NB4 (cell line): ENCODE measurements around the gene SCGN.

Source experiments
- MYC ChIP-seq: IDR thresholded peaks from 2 replicates; pipeline ENCODE4 v1.6.1; 2011; ENCODE audit warnings: low read depth, low read length
- TF ChIP-seq, protein P1 (sequence below): IDR thresholded peaks from one replicate; pipeline ENCODE4 v1.5.1; 2012; ENCODE audit warnings: low read depth, low read length

- TF ChIP-seq, protein P1, sequence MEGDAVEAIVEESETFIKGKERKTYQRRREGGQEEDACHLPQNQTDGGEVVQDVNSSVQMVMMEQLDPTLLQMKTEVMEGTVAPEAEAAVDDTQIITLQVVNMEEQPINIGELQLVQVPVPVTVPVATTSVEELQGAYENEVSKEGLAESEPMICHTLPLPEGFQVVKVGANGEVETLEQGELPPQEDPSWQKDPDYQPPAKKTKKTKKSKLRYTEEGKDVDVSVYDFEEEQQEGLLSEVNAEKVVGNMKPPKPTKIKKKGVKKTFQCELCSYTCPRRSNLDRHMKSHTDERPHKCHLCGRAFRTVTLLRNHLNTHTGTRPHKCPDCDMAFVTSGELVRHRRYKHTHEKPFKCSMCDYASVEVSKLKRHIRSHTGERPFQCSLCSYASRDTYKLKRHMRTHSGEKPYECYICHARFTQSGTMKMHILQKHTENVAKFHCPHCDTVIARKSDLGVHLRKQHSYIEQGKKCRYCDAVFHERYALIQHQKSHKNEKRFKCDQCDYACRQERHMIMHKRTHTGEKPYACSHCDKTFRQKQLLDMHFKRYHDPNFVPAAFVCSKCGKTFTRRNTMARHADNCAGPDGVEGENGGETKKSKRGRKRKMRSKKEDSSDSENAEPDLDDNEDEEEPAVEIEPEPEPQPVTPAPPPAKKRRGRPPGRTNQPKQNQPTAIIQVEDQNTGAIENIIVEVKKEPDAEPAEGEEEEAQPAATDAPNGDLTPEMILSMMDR: no peak
- TF ChIP-seq MYC: no peak
Measured at GRCh38 chr6:25727028-25727427, 75.0 kb downstream of the SCGN start.
